ENCODE data around the gene RASGRF2.

GRCh38 chr5:81005708-81006107 is 45.5 kb downstream of the RASGRF2 start:
- TF ChIP-seq TAF1 (IDR thresholded peaks at IDR 0.05; ENCODE audit: borderline replicate concordance, low read depth, low read length) = no peak
- no peak for TF ChIP-seq POLR2A (IDR thresholded peaks at IDR 0.05; ENCODE audit: low read depth, low read length)
- no peak for TF ChIP-seq POLR2AphosphoS5 (IDR thresholded peaks at IDR 0.05; ENCODE audit: low read depth, low read length)
